HG03135 (cell line): Measurements from ENCODE around the gene PSEN1.

Experiments used
- ATAC-seq: cut with Tn5 transposase; IDR thresholded peaks from one replicate; pipeline ENCODE4 v1.9.1; 2021; ENCODE audit warnings: mild to moderate bottlenecking, moderate library complexity; ENCODE audit not compliant: unreplicated experiment

PSEN1 gene

GRCh38 chr14:73136387-73137225, at the start of gene PSEN1:
PSEN1 (plus strand) TSS chr14:73136507; CDS start chr14:73148020, 11,513 bp downstream.
- ATAC-seq: peak; percentile 86

DNA sequence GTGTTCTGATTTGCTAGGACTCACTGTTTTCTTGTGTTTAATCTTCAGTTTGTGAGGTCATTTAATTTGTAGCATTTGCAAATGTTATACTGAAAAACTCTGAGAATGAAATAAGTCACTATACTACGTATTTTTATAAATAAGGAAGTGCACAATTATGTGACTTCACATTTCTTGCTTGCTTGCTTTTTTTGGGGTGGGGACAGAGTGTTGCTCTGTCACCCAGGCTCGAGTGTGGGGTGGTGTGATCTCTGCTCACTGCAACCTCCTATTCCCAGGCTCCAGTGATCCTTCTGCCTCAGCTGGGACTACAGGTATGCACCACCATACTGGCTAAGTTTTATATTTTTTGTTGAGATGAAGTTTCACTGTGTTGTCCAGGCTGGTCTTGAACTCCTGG, 45.3 kb upstream of the PSEN1 start:
- ATAC-seq: no peak

GRCh38 chr14:73097421-73097820, 38.9 kb upstream of the PSEN1 start:
- ATAC-seq: no peak

GRCh38 chr14:73100334-73100733, 36.0 kb upstream of the PSEN1 start:
- no peak for ATAC-seq

- ATAC-seq: no peak
Measured at GRCh38 chr14:73102806-73103497, 33.4 kb upstream of the PSEN1 start.

DNA sequence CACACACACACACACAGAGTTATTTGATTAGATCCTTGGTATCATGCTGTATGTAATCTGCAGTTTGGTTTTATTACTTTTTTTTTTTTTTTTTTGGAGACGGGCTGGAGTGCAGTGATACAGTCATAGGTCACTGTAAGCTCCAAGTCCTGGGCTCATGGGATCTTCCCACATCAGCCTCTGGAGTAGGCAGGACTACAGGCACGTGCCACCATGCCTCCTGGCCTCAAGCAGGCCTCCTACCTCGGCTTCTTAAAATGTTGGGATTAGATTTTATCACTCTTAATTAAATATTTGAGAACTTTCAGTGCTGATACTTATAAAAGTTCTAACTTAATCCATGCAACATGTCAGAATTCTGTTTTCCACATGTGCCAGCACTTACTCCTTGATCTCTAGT, 31.3 kb upstream of the PSEN1 start:
- ATAC-seq: no peak

- no peak for ATAC-seq
Measured at GRCh38 chr14:73105727-73106126, 30.6 kb upstream of the PSEN1 start.

GRCh38 chr14:73116079-73116665, 20.1 kb upstream of the PSEN1 start:
- ATAC-seq: no peak

- ATAC-seq: no peak
Measured at GRCh38 chr14:73124180-73124894, 12.0 kb upstream of the PSEN1 start.

- no peak for ATAC-seq
Measured at GRCh38 chr14:73125169-73125588, 11.1 kb upstream of the PSEN1 start.

GRCh38 chr14:73125746-73126145, 10.6 kb upstream of the PSEN1 start:
- no peak for ATAC-seq

DNA sequence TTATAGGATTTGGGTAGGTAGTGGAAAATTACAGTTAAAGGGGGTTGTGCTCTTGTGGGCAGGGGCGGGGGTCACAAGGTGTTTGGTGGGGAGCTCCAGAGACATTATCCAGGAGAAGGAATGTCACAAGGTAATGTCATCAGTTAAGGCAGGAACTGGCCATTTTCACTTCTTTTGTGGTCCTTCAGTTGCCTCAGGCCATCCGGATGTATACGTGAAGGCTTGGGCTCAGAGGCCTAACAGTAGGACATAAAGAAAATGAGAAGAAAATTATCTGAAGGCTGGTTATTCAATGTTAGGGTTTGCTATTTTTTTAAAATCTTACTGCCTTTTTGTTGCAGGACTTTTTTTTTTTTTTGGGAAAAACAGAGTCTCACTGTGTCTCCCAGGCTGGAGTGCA, 2.5 kb upstream of the PSEN1 start:
- ATAC-seq: no peak

GRCh38 chr14:73136085-73136386, 271 bp upstream of the PSEN1 start:
- no peak for ATAC-seq

- ATAC-seq: no peak
Measured at GRCh38 chr14:73140811-73141323, 4.6 kb downstream of the PSEN1 start.

DNA sequence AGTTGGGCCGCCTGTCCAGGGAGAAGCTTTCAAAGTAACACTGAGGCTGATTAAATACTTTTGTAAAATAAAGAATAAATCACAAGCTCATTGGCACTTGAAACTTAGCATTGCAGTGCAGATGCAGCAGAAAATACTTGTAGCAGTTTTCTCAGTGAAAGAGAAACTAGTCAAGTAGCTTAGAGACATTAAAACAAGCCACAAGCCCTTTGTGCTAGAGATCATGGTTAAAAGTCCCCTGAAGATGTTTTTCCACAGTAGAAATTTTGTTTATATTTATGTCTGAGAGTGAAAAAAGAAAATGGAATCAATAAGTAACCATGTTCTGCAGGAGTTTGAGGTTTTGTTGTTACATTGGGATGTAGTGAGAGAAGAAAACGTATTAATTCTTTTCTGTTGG, 5.9 kb downstream of the PSEN1 start:
- ATAC-seq: no peak

- ATAC-seq: no peak
Measured at GRCh38 chr14:73143003-73143402, 6.7 kb downstream of the PSEN1 start.

- no peak for ATAC-seq
Measured at GRCh38 chr14:73143617-73144016, 7.3 kb downstream of the PSEN1 start.

DNA sequence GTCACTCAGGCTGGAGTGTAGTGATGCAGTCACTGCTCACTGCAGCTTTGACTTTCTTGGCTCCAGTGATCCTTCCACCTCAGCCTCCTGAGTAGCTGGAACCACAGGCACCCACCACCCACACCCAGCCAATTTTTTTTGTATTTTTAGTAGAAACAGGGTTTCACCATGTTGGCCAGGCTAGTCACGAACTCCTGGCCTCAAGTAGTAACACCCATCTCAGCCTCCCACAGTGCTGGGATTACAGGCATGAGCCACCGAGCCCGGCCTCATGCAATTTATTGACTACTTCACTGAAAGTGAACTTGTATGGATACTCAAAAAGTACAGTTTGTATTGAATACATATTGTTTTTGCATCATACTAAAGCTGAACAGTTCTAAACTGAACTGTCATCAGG, 9.1 kb downstream of the PSEN1 start:
- ATAC-seq: no peak

DNA sequence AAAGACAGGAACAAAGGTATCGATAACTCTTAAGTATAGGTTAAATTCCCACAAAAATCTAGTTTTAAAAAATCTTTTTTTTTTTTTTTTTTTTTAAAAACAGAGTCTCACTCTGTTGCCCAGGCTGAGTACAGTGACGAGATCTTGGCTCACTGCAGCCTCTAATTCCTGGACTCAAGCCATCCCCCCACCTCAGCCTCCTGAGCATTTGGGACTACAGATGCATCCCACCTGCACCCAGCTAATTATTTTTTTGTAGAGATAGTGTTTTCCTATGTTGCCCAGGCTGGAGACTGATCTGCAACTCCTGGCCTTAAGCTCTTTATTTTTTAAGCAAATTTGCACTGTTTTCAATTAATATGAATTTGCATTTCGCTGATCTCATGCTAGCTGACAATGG, 9.8 kb downstream of the PSEN1 start:
- ATAC-seq: no peak

DNA sequence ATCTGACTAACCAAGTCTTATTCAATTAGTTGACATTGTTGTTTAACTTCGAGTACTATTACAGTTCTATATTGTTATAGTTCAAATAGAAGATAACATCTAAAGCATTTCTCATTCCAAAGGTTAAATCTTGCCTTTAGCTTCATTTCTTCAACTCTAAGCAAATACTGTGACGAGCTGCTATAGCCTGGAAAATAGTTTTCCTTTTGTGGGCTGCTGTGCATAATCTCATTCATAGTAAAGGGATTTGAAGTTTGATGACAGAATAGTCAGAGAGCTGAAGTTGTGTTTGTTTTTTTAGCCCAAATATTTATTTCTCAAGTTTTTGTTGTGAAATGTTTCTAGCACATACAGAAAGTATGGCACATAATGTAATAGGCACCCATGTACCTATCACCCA, 13.4 kb downstream of the PSEN1 start:
- no peak for ATAC-seq

GRCh38 chr14:73153272-73153671, 17.0 kb downstream of the PSEN1 start:
- ATAC-seq: no peak
